ENCODE measurements around the gene ADD2. TPM values are rescaled to one million over a fixed set of nuclear protein-coding genes. Genes with fewer than 3 reads are reported as not detected.

The ADD2 gene, protein sequence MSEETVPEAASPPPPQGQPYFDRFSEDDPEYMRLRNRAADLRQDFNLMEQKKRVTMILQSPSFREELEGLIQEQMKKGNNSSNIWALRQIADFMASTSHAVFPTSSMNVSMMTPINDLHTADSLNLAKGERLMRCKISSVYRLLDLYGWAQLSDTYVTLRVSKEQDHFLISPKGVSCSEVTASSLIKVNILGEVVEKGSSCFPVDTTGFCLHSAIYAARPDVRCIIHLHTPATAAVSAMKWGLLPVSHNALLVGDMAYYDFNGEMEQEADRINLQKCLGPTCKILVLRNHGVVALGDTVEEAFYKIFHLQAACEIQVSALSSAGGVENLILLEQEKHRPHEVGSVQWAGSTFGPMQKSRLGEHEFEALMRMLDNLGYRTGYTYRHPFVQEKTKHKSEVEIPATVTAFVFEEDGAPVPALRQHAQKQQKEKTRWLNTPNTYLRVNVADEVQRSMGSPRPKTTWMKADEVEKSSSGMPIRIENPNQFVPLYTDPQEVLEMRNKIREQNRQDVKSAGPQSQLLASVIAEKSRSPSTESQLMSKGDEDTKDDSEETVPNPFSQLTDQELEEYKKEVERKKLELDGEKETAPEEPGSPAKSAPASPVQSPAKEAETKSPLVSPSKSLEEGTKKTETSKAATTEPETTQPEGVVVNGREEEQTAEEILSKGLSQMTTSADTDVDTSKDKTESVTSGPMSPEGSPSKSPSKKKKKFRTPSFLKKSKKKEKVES
- total RNA-seq (21.7 and 22.3 TPM in 2 replicates), polyA plus RNA-seq (12.9 and 15.9 TPM in 2 replicates), polyA minus RNA-seq (35.4 and 44.9 TPM in 2 replicates)
- 9.4 TPM for total RNA-seq (2013)

GRCh38 chr2:70767699-70768589 lies at the start of gene ADD2:
ADD2 (minus strand) TSS chr2:70768200; CDS start chr2:70706408, 61,792 bp downstream.
- peak within 1 kb of the TSS; percentile 58 to 73 for H3K27ac ChIP-seq (ENCODE audit: low read length in 2 of 2)
- H3K27me3 ChIP-seq (replicated peaks in 1 of 4; ENCODE audit: control extremely low read depth in 1 of 4, control insufficient read depth in 3 of 4, insufficient read depth in 4 of 4, low read length in 3 of 4): peaks cover 0 to 24% (median 11%) of the 10 kb centered on the region in 4 experiments
- H3K4me2 ChIP-seq (replicated peaks; ENCODE audit: low read depth, low read length, poor library complexity, severe bottlenecking): peak within 1 kb of the TSS; percentile 90
- CTCF ChIA-PET: interaction anchor here (0.7 to 2.7 kb wide), 19 partner anchors 9 to 475 kb away, joined by 3 to 14 read pairs (median 3); partner anchors contain the start of genes FIGLA, MCEE, MPHOSPH10 and SNRPG
- peak within 1 kb of the TSS; percentile 78 for H3K9ac ChIP-seq (ENCODE audit: low read length)
- H3K27me3 Mint-ChIP-seq: peaks cover 21% of the 10 kb centered on the region
- H3K27ac Mint-ChIP-seq: peak within 1 kb of the TSS; percentile 89
- H3K4me3 ChIP-seq (ENCODE audit: control extremely low read depth in 1 of 5, extremely low read depth in 1 of 5, insufficient read depth in 1 of 5, low read depth in 2 of 5, low read length in 4 of 5): peak within 1 kb of the TSS; percentile 50 to 78 (median 76)
- no peaks in the 10 kb centered on the region for H3K36me3 ChIP-seq (replicated peaks in 1 of 2; ENCODE audit: control extremely low read depth in 1 of 2, control insufficient read depth in 1 of 2, extremely low read depth in 1 of 2, insufficient read depth in 2 of 2, low read length in 1 of 2)
- POLR2A ChIA-PET: interaction anchor here (0.6 kb wide), 1 partner anchor 1381 kb away, joined by 3 read pairs; no protein-coding TSS in a partner anchor
- H3K9me3 ChIP-seq (ENCODE audit: control extremely low read depth in 1 of 3, control insufficient read depth in 2 of 3, insufficient read depth in 1 of 3, low read length in 2 of 3): peaks cover 0 to 1% (median 0%) of the 10 kb centered on the region in 3 donors
- peaks cover 14% of the 10 kb centered on the region for H3K79me2 ChIP-seq (ENCODE audit: control insufficient read depth, insufficient read depth, low read length)
- no peak for TF ChIP-seq EZH2 (IDR thresholded peaks at IDR 0.05; ENCODE audit: borderline replicate concordance, insufficient read depth, low read depth, low read length, poor library complexity, severe bottlenecking)
- TF ChIP-seq CTCF (IDR thresholded peaks at IDR 0.05): peak; percentile 53
- peaks cover 5% of the 10 kb centered on the region for H4K20me1 ChIP-seq (ENCODE audit: control insufficient read depth, insufficient read depth, low read length, poor library complexity, severe bottlenecking)
- peak within 1 kb of the TSS; percentile 81 for H2AFZ ChIP-seq (ENCODE audit: insufficient read depth, low read depth, low read length, poor library complexity, severe bottlenecking)
- peaks cover 29% of the 10 kb centered on the region for H3K4me1 Mint-ChIP-seq
- under 1% methylated on average over 49 of the region's 74 CpGs for WGBS (ENCODE audit: insufficient coverage)
- H3K9me3 Mint-ChIP-seq (ENCODE audit: insufficient read depth): peaks cover under 1% of the 10 kb centered on the region
- intact Hi-C loops (cut with micrococcal nuclease): loop anchor here (1.0 to 5.0 kb wide), 2 partner anchors 82 to 466 kb away; partner anchors contain the start of gene FAM136A
- ATAC-seq (ENCODE audit: low read depth): peak; percentile 61
- H3K4me3 Mint-ChIP-seq: peak within 1 kb of the TSS; percentile 92
- peak; percentile 84 for DNase-seq
- peaks cover 9 to 13% of the 10 kb centered on the region in 2 donors for H3K4me1 ChIP-seq (ENCODE audit: control insufficient read depth in 2 of 2, insufficient read depth in 2 of 2, low read length in 2 of 2)

Data from B cell (primary cell).